Frontal cortex (tissue), 4 donors: ENCODE measurements around the gene ANTXR1. TPM values are rescaled to one million over a fixed set of nuclear protein-coding genes. Genes with fewer than 3 reads are reported as not detected.

Source experiments
- DNase-seq, 2 donors: peaks; one replicate each; pipeline ENCODE4 v3.0.0; 2012; ENCODE audit warnings: low spot score in 2 of 2
- FAIRE-seq: peaks from 2 replicates; lab custom pipeline; 2012; peaks lifted over from hg19 to GRCh38; lab: Jason Lieb, UNC
- total RNA-seq: library from RNA; depleted of rRNA; stranded (reverse); fragments of >200 nt; gene quantifications from one replicate; pipeline ENCODE4 v1.2.3, GENCODE V29; 2014
- donor health status: control.
- donor health status: control.
- donor health status: control.

Gene ANTXR1
- total RNA-seq, 1 donor from 2014 or later, result 8.2 TPM

DNA sequence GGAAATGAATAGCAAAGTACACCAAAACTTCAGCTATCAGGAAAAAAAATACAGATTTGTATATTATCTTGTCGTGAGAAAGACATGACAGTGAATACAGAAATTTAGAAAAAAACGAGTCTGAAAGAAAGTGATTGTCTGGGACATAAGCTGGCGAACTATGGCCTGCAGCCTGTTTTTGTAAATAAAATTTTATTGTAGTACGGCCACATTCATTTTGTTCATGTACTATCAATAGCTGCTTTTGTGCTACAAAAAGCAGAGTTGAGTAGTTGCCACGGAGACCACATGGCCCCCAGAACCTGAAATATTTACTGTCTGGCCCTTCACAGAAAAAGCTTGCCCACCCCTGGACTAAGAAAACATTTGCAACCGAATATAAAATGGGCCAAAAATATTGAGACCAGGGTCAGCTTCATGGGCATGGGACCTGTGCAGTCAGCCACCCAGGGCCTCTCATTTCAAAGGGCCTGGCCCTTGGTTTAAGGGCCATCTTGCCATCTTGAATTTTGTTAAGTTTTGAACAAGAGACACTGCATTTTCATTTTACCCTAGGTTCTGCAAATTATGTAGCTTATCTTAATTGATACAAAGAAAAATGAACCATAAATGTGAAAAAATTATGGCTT, 17.9 kb downstream of the ANTXR1 start:
- no peak for FAIRE-seq
- no peak for DNase-seq

DNA sequence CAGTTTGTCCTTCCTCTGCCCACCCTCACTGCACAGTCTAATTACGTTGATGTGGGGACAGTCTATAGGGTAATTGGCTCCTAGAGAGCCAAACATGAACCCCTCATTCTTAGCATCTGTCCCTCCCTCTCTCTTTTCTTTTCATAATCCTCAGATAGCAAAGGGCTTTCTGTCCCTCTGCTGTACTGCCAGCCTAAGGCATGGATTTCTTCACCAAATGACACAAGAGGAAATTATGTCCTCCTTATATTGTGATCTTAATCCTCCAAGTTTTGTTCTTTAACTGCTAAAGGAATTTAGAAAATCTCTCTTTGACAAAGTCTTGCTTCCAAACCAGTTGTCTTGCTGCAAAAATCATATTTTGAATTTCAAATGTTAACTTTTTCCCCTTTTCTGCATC, 18.5 kb downstream of the ANTXR1 start:
- no peak for DNase-seq
- no peak for FAIRE-seq

DNA sequence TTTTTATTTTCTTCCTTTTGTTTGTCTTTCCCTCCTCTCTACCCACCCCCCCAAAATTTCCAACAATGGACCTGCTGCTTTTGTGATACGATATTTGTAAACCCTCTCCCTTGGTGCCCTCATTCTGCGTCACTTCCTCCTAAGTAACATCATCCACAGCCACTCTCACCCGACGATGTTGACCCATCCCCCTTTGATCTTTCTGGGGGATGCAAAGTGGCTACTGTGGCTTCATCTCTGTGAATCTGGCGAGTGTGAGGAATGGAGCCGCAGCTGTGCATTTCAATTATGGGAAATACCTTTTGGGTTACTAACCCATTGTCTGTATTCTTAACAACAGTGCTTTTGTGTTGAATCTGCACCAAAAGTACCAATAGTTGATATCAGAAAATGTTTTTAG, 19.4 kb downstream of the ANTXR1 start:
- FAIRE-seq (no peak), DNase-seq (no peak)

DNA sequence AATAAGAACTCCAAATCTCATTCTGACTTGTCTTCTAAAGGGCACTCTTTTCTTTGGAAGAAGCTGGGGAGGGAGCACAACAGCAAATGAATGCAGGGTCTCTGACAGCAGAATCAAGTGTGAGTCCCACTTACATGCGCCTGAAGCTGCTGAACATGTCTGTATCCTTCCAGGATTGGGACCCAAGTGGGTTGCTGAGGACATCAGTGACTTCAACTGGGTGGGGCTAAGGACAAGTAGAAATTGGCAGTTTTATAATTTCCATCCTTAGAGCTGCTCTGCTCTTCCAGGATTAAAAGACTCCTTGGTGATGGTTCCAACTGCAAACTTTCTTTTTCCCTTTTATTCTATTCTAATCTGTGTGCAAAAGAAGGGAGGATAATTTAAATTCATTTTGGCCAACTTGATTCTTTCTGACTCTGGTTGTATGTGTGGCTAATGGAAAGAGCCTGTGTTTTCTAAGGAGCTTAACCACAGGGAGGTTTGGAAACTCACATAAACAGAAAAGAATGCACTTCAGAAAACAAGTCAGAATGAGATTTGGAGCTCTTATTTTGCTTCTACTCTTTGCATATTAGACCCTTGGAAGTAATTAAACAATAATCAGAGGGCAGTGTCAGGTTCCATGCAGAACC, 20.6 kb downstream of the ANTXR1 start:
- FAIRE-seq, result no peak
- no peak for DNase-seq

DNA sequence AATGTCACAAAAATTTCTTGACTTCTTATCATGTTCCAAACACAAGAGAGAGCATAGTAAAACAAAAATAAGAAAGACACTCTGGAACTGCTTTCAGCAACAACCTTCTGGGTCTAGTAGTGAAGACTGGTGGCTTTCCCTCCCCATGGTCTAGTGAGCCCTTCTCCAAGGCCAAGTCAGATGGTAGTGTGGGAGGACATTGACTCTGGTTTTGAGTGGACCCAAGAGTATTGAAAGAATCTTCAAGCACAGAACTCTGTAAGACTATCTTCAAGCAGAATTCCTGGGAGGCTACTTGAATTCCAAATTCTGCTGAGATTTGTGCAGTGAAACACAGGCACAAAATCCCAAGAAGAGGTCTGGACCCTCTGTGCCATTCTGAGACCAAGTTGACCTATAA, 21.1 kb downstream of the ANTXR1 start:
- DNase-seq, result no peak

DNA sequence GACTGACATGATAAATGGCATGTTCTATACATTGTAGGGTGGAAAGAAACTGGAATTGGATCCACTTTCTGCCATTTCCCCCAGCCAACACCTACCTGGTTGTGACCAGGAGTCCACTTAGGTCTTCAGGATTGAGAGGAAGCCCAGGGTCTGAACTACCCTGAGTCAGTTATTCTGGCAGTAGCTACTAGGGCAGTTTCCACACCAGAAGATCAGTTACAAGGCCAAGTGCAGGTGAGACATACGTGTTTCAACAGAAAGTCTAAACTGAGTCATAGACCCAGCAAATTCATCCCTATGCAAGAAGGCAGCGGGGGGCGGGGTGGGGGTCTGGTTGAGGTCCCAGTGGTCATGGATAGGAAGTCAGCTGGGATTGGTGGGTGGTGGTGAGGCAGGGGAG, 21.9 kb downstream of the ANTXR1 start:
- no peak for FAIRE-seq
- DNase-seq, result no peak

More for the DNA sequence above, 21.1 kb downstream of the ANTXR1 start:
- FAIRE-seq, result no peak

DNA sequence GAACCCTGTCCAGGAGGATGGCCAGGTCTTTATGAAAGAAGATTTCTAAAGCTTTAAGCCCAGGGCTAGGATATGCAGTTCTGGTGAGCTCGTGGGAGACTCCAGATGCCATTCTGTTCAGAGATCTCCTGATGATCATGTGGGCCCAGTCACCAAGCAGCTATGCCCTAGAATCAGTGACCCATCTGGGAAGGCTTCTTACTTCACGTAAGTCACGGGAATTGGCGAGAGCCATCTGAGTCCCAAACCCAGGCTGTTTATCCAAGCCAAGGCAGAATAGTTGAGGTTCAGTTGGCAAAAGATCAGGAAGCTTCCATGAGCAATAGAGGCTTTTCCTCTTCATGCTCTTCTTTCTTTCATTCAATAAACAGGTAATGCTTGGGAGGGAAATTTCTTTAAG, 23.9 kb downstream of the ANTXR1 start:
- FAIRE-seq (no peak), DNase-seq (no peak)

DNA sequence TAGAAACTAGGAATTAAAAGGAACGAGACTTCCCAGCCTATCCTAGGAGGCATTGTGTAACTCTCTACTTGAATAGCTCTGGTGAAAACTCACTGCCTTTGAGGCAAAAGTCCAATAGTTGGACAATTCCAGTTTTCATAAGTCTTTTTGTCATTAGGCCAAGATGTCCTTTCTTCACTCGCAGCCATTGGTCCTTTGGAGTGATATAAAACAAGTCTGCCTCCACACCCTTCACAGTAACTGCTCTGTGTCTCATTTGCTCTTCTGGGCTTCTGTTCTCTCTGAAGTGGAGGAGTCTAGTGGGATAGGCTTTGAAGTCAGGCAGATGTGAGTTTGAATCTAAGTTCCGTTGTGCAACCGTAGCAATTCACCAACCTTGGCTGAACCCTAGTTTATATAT, 28.2 kb downstream of the ANTXR1 start:
- no peak for FAIRE-seq
- no peak for DNase-seq

DNA sequence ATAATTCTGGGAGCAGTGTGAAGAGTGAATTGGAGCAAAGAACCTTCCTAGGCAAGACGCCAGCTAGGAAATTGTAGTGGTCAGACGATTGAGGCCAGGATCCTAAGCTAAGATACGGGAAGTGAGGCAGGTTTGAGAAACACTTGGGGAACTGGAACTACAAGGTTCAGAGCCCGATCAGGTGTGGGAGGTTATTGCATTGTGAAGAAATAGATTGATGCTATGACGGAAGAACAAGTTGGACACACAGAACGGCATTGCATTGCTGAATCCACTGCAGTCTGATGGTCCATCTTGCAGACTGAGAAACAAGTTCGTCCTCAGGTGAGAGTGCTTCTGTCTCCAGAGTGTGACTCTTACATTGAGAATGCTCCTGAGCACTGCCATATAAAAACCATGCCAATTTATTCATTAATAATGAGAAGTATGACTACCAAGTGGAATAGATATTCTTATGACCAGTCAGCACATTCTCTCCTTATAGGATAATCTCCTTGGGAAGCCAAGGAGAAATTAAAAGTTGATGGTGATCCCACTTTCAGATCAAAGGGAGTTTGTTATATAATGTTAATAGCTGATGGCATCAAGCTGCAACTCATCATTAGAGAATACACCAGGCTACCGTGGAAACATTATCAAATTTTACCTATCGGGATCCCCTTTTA, 30.9 kb downstream of the ANTXR1 start:
- DNase-seq (no peak), FAIRE-seq (no peak)

DNA sequence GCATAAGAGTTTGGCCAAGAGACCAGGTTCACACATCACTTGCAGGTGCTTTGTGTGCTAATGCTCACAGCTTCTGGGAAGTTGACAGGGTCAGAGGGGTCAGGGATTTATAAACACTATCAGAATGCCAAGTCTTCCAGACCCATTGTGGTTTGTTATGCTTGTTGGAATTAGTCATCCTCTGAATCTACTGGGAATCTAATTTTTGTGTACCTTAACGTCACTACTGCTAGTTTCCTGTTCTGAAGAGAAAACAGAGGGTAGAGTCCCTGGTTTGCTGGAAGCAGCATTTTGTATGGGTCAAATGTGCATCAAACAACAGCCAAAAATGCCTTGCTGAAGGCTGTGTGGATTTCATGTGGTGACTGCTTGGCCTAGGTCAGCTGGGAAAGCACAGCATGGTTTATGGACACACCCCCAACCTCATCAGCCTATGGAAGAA, 33.3 kb downstream of the ANTXR1 start:
- no peak for FAIRE-seq

DNA sequence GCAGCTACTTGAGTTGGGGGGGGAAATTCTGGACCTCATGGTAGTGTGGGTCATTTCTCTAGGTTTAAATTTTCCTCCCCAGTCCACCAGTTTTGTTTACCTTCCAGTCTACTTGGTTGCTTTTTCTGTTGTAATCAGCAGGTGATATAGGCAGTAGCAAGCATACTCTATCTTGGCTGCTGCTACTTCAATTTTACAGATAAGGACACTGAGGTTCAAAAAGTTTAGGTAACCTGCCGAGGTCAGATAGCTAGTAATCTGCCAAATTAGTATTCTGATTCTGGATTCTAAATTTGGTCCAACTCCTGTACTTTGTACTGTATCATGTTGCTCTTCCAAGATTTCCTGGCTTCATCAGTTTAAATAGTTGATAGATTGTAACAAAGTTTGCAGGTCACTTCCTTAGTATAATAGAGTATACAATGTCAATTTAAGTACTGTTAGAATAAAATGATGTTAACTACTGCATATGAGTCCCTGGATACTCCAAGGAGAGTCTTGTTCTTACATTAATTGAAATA, 34.7 kb downstream of the ANTXR1 start:
- FAIRE-seq (no peak), DNase-seq (no peak)

More for the DNA sequence above, 33.3 kb downstream of the ANTXR1 start:
- DNase-seq, result no peak

DNA sequence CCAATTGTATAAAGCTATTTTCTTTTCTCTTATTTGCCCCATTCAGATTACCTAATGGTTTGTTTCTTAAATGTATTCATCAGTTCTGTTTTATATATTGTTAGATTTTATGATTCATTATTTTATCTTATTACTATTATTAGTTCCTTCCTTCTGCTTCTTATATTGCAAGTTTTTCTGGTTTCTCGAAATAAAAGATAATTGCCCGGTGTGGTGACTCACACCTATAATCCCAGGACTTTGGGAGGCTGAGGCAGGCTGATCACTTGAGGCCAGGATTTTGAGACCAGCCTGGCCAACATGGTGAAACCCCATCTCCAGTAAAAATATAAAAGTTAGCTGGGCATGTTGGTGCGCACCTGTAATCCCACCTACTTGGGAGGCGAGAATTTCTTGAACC, 37.8 kb downstream of the ANTXR1 start:
- no peak for DNase-seq
- no peak for FAIRE-seq

DNA sequence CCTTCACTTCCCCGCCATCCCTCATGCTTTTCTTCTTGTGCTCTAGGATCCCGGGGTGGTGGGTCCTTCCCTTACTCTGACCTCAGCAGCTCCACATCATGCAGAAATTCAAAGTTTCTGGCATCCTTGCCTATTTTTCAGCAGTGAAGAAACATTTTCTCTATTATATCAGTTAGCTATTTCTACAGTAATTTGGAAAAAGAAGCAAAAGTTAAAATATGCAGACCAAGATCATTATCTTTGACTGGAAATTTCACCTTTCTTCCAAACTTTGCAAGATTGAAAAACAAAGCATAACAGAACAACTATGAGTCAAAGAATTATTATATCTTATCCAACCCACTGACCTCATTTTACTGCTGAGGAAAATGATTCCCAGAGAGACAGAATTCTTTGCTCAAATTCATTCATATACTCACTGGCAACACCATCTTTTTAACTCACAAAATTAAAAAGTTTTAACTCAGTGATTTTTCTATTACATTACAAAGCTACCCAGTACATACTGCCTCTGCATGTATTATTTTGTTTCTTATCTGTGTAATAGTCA, 40.5 kb downstream of the ANTXR1 start:
- FAIRE-seq (no peak), DNase-seq (no peak)

DNA sequence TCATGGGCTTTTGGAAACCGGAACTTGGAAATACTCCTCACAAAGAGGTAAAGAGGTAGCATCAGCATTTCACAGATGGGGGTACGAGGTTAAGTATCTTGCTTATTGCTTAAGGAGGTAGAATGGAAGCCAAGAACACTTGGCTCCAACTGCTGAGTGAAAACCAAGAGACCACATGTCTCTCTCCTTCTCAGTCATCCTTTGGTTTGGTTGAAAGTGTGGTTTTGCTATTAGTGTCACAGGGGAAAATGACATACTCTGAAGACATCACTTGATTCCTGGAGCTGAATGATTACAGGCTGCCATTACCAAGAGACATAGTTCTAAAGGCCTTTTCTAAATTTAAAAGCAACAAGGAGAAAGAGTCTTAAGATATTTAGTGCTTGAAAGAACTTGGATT, 41.5 kb downstream of the ANTXR1 start:
- FAIRE-seq (no peak), DNase-seq (no peak)

DNA sequence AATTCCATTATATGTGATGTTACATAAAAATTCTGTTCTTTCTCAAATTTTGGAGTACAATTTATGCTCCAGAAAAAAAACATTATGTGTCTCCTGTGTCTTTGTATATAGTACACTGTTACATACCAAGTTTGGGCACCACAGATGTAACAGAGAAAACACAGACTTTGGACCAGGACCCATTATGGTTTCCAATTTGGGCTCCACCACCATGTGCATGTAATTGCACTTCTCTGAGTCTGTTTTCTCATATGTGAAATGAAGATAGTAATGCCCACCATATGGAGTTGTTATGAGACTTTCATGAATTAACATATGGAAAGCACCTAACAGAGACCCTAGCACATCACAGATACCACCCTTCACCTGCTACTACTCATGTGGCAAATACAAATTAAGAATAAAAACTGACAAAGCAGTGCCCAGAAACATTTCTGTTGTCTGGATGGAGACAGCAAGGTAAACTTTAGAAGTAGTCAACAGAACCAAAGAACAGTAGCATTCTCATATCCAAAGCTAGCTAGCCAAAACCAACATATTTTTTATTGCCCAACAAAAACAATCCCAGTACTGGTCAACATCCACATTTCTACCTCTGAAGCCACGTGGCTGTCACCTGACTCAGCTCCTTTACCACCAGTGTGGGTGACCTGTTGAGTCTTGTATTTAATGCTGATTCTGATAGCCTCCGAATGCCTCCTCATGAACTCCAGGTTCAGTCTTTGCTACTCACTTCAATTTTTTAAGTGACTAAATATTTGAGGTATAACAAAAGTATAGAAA, 42.9 kb downstream of the ANTXR1 start:
- no peak for DNase-seq
- no peak for FAIRE-seq

DNA sequence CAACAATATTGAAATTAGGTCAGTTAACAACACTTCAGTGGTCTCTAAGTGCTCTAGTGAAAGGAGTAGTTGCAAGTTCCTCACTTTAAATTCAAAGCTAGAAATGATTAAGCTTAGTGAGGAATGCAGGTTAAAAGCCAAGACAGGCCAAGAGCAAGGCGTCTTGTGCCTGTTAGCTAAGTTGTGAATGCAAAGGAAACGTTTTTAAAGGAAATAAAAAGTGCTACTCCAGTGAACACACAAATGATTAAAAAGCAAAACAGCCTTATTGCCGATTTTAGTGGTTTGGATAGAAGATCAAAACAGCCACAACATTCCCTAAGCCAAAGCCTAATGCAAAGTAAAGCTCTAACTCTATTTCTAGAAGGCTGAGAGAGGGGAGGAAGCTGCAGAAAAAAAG, 44.7 kb downstream of the ANTXR1 start:
- FAIRE-seq, result no peak
- no peak for DNase-seq

DNA sequence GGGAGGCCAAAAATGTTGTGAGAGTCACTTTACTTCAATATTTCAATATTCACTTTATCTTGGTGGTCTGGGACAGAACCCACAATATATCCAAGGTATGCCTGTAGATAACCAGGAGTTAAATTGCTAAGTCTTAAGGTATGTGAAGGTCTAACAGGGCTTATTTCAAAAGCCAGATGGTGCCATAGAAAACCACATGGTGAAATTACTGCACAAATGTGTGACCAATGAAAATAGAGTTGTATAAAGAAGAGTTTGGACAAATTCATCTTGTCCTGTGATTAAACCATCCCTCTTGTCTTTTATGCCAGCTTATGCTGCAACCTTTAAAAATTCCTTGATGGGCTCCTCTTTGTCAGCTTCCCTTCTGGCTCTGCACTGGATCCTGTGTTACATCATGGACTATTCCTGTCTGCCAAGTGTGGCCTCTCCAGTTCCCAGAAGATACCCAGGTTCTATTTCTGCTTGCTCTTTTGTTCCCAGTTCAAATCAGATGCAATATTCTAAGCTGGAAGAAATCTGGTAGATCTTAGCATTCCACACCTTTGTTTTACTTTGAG, 46.8 kb downstream of the ANTXR1 start:
- DNase-seq (no peak), FAIRE-seq (no peak)

DNA sequence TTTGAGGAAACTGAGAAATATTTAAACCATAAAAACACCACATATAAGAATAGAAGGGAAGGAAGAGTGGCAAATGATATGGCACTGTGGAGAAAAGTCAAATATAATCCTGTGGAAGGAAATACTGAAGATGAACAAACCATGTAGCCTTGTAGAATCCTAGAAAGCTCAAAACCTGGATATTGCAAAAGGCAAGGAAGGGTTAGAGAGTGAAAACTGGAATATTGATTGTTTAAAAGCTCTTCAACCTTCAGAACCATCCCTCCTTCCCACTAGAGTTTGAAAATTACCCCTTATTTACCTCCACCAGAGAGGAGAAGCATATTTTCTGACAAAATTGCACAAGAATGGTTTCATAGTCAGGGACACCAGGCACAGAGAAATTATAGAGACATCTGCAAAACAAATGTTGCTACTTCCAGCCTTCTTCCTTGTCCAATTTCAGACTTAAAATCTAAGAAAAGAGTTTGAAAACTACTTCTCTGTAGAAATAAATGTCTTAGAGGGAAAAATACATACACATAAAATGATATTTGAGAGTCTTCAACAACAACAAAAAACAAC, 48.0 kb downstream of the ANTXR1 start:
- FAIRE-seq (no peak), DNase-seq (no peak)

DNA sequence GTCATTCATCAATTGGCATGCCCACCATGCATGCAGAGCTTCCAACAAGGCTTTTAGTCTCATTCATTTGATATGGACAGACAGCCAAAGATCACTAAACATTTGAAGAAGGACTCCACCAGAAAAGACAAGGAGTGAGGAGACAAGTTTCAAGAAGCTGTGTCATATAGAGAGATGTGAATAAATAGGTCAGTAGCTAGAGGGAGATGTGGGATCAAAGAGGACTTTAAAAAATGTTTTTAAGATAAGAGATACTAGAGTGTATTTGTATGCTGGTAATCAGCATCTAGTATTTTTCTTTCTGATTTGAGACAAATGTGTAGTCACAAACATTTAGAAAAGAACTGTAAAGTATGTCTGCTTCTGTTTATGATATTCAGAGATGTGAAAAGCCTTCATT, 48.5 kb downstream of the ANTXR1 start:
- DNase-seq (no peak), FAIRE-seq (no peak)
